Measurements from ENCODE around the gene PPP4C.

DNA sequence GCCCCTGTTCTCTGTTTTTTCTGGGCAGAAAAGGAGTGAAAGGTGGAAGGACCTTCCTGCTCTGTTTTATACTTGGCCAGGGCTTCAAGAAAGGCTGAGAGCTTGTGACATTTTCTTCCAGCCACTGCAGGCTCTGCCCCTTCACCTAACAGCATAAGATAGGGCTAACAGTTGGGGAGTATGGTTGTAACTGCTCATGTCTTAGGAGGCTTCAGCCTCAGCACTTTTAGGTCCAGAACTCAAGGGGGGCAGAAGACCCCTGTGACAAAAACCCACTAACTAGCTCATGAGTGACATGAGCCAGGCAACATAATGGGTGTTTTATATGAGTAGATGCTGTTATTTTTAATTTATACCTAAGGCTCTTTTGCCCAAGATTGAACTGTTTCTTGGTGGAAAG lies 5.3 kb upstream of the PPP4C start:
- no peak for TF ChIP-seq MAFK (IDR thresholded peaks at IDR 0.05; ENCODE audit: low read depth, low read length)
- TF ChIP-seq, protein P1, sequence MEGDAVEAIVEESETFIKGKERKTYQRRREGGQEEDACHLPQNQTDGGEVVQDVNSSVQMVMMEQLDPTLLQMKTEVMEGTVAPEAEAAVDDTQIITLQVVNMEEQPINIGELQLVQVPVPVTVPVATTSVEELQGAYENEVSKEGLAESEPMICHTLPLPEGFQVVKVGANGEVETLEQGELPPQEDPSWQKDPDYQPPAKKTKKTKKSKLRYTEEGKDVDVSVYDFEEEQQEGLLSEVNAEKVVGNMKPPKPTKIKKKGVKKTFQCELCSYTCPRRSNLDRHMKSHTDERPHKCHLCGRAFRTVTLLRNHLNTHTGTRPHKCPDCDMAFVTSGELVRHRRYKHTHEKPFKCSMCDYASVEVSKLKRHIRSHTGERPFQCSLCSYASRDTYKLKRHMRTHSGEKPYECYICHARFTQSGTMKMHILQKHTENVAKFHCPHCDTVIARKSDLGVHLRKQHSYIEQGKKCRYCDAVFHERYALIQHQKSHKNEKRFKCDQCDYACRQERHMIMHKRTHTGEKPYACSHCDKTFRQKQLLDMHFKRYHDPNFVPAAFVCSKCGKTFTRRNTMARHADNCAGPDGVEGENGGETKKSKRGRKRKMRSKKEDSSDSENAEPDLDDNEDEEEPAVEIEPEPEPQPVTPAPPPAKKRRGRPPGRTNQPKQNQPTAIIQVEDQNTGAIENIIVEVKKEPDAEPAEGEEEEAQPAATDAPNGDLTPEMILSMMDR (IDR thresholded peaks at IDR 0.05; ENCODE audit: control extremely low read depth in 1 of 3, insufficient read depth in 1 of 3, low read depth in 1 of 3, low read length in 3 of 3), result no peak
- no peak for TF ChIP-seq RFX5 (IDR thresholded peaks at IDR 0.05; ENCODE audit: borderline replicate concordance, low read depth, low read length)
